ENCODE measurements around the gene GREB1. TPM values are rescaled to one million over a fixed set of nuclear protein-coding genes. Genes with fewer than 3 reads are reported as not detected.

GREB1 gene
- total RNA-seq, 1 experiment from 2014 or later = 16.5 TPM

GRCh38 chr2:11598228-11598731 is 64.4 kb downstream of the GREB1 start:
- Histone ChIP-seq H4K8ac (replicated peaks; ENCODE audit: insufficient read length, low read depth, low read length) (no peak overlapping the region), H3K56ac (ENCODE audit: insufficient read length, low read depth, low read length) (no peak overlapping the region), H4K5ac (ENCODE audit: insufficient read length, low read depth, low read length) (no peak overlapping the region), H3K27ac (ENCODE audit: insufficient read length, low read depth, low read length) (no peak overlapping the region), H3K18ac (ENCODE audit: insufficient read length, low read depth, low read length) (no peak overlapping the region), H3K9ac (ENCODE audit: extremely low read depth, insufficient read length, low read length) (no peak overlapping the region), H3K23ac (ENCODE audit: insufficient read length, low read depth, low read length) (no peak overlapping the region), H3K4me2 (ENCODE audit: insufficient read depth, insufficient read length, low read length) (no peak overlapping the region), H3K27me3 (ENCODE audit: insufficient read depth, low read length) (no peaks in the 10 kb centered on the region), H3K79me1 (ENCODE audit: insufficient read depth, low read depth, low read length, poor library complexity, severe bottlenecking) (no peaks in the 10 kb centered on the region), H2BK120ac (ENCODE audit: low read depth, low read length, poor library complexity, severe bottlenecking) (no peak overlapping the region), H3K4ac (ENCODE audit: low read depth, low read length) (no peak overlapping the region), H3K23me2 (ENCODE audit: insufficient read length, low read depth, low read length, poor library complexity, severe bottlenecking) (no peaks in the 10 kb centered on the region), H2BK15ac (ENCODE audit: low read depth, low read length) (no peak overlapping the region), H2BK20ac (ENCODE audit: low read depth, low read length, poor library complexity, severe bottlenecking) (no peak overlapping the region), H3K4me1 (ENCODE audit: insufficient read depth, low read length) (no peaks in the 10 kb centered on the region), H4K91ac (ENCODE audit: insufficient read length, low read depth, low read length) (no peak overlapping the region), H2BK5ac (ENCODE audit: insufficient read length, low read length) (no peak overlapping the region), H4K20me1 (ENCODE audit: control insufficient read depth, insufficient read depth, insufficient read length) (no peaks in the 10 kb centered on the region), H3K79me2 (ENCODE audit: insufficient read depth, low read length) (no peaks in the 10 kb centered on the region), H3K14ac (ENCODE audit: insufficient read depth, low read length) (no peak overlapping the region), H2BK12ac (ENCODE audit: insufficient read length, low read depth, low read length) (no peak overlapping the region), H2AFZ (ENCODE audit: low read length) (no peak overlapping the region), H3K9me3 (ENCODE audit: control insufficient read depth, low read depth, low read length) (no peaks in the 10 kb centered on the region), H3T11ph (ENCODE audit: low read length) (no peak overlapping the region), H2AK5ac (ENCODE audit: insufficient read length, low read length) (no peak overlapping the region)
- WGBS (ENCODE audit: extremely low coverage, insufficient read length, low lambda C conversion rate) = no CpG with 5 or more reads among the region's 9 CpGs
- no peak for DNase-seq
- no peaks in the 10 kb centered on the region for H3K27me3 Mint-ChIP-seq (ENCODE audit: low read depth)
- H3K36me3 Mint-ChIP-seq (ENCODE audit: insufficient read depth in 1 of 3, low read depth in 3 of 3) = peaks cover 21 to 35% (median 29%) of the 10 kb centered on the region in 3 experiments; a peak in 5 of 7 replicates
- no peaks in the 10 kb centered on the region for H3K9me3 Mint-ChIP-seq
- peak overlapping the region in 1 of 3 experiments; percentile 69; a peak in 1 of 7 replicates for H3K27ac Mint-ChIP-seq
- TF ChIP-seq CTCF (conservative IDR thresholded peaks at IDR 0.05) = no peak
- H3K4me1 Mint-ChIP-seq = peaks cover 8% of the 10 kb centered on the region in 2 experiments
- H3K4me3 Mint-ChIP-seq = no peak overlapping the region
